Ishikawa (cell line): ENCODE data around the gene SEMA5A.

ENCODE experiments used
- CEBPB ChIP-seq: IDR thresholded peaks from 2 replicates; pipeline ENCODE4 v1.6.1; 2012
- CREB1 ChIP-seq: IDR thresholded peaks from 2 replicates; pipeline ENCODE4 v1.6.1; 2012; ENCODE audit warnings: low read depth
- EGR1 ChIP-seq: IDR thresholded peaks from 2 replicates; pipeline ENCODE4 v1.6.1; 2012
- EP300 ChIP-seq: IDR thresholded peaks from 2 replicates; pipeline ENCODE4 v1.6.1; 2012; ENCODE audit warnings: borderline replicate concordance
- MAX ChIP-seq: IDR thresholded peaks from 2 replicates; pipeline ENCODE4 v1.6.1; 2012
- NFIC ChIP-seq: IDR thresholded peaks from 2 replicates; pipeline ENCODE4 v1.6.1; 2012
- RAD21 ChIP-seq: IDR thresholded peaks from 2 replicates; pipeline ENCODE4 v1.6.1; 2012; ENCODE audit warnings: low read depth
- REST ChIP-seq: IDR thresholded peaks from 2 replicates; pipeline ENCODE4 v1.6.1; 2012; ENCODE audit warnings: low read depth, mild to moderate bottlenecking
- TAF1 ChIP-seq: IDR thresholded peaks from 2 replicates; pipeline ENCODE4 v1.6.1; 2012; ENCODE audit warnings: low read depth, mild to moderate bottlenecking
- TCF12 ChIP-seq: IDR thresholded peaks from 2 replicates; pipeline ENCODE4 v1.6.1; 2012; ENCODE audit warnings: low read depth
- TEAD4 ChIP-seq: IDR thresholded peaks from 2 replicates; pipeline ENCODE4 v1.6.1; 2012
- USF1 ChIP-seq: IDR thresholded peaks from 2 replicates; pipeline ENCODE4 v1.6.1; 2012
- YY1 ChIP-seq: IDR thresholded peaks from 2 replicates; pipeline ENCODE4 v1.6.1; 2012; ENCODE audit warnings: low read depth
- ZBTB7A ChIP-seq: IDR thresholded peaks from 2 replicates; pipeline ENCODE4 v1.6.1; 2012; ENCODE audit warnings: low read depth

- TF ChIP-seq MAX (no peak), NFIC (no peak), TCF12 (no peak), CEBPB (no peak), ZBTB7A (no peak), TEAD4 (no peak), USF1 (no peak), TAF1 (no peak), EP300 (no peak), REST (no peak), RAD21 (no peak), EGR1 (no peak), CREB1 (no peak), YY1 (no peak)
These were observed 43.6 kb downstream of the SEMA5A start for GRCh38 chr5:9502050-9502834.
